NCI-H510A (cell line): Measurements from ENCODE around the gene ACCS.

Source experiments
- DNase-seq: peaks from one replicate; lab custom pipeline; 2025; lab: John Stamatoyannopoulos, UW

Gene ACCS

GRCh38 chr11:44065841-44066731, at the start of gene ACCS:
Gene ACCS (plus strand): TSS chr11:44066270. CDS start chr11:44067628, 1,358 bp downstream.
- peak; percentile 32 for DNase-seq

- no peak for DNase-seq
These were observed 49.3 kb upstream of the ACCS start for GRCh38 chr11:44016546-44017442.

- DNase-seq = no peak
These were observed 48.5 kb upstream of the ACCS start for GRCh38 chr11:44017443-44018126.

GRCh38 chr11:44018127-44018521, 47.9 kb upstream of the ACCS start:
- DNase-seq = no peak

- DNase-seq = no peak
These were observed 47.2 kb upstream of the ACCS start for GRCh38 chr11:44018829-44019228.

- no peak for DNase-seq
These were observed 41.1 kb upstream of the ACCS start for GRCh38 chr11:44024977-44025376.

- no peak for DNase-seq
These were observed 40.3 kb upstream of the ACCS start for GRCh38 chr11:44025727-44026126.

- no peak for DNase-seq
These were observed 37.7 kb upstream of the ACCS start for GRCh38 chr11:44028401-44028800.

- DNase-seq = no peak
These were observed 37.1 kb upstream of the ACCS start for GRCh38 chr11:44028816-44029506.

GRCh38 chr11:44029507-44029845, 36.6 kb upstream of the ACCS start:
- no peak for DNase-seq

- DNase-seq = no peak
These were observed 35.8 kb upstream of the ACCS start for GRCh38 chr11:44029977-44030911.

GRCh38 chr11:44030996-44031395, 35.1 kb upstream of the ACCS start:
- DNase-seq = no peak

- DNase-seq = no peak
These were observed 34.5 kb upstream of the ACCS start for GRCh38 chr11:44031549-44031948.

- no peak for DNase-seq
These were observed 33.6 kb upstream of the ACCS start for GRCh38 chr11:44032299-44033085.

GRCh38 chr11:44033411-44033850, 32.6 kb upstream of the ACCS start:
- DNase-seq = no peak

GRCh38 chr11:44033856-44034255, 32.2 kb upstream of the ACCS start:
- no peak for DNase-seq

GRCh38 chr11:44034639-44035038, 31.4 kb upstream of the ACCS start:
- no peak for DNase-seq

- DNase-seq = peak; percentile 21
These were observed 29.0 kb upstream of the ACCS start for GRCh38 chr11:44036811-44037657.

GRCh38 chr11:44037658-44037998, 28.4 kb upstream of the ACCS start:
- no peak for DNase-seq
